B cell (primary cell): Measurements from ENCODE around the gene IQCC. TPM values are rescaled to one million over a fixed set of nuclear protein-coding genes. Genes with fewer than 3 reads are reported as not detected.

Experiments
- ATAC-seq: fragments of 200-7000 bp; cut with Tn5 transposase; one replicate; pipeline ENCODE4 v1.10.0; 2021; ENCODE audit warnings: low read depth, mild to moderate bottlenecking, moderate number of reproducible peaks, moderate library complexity
- CTCF ChIA-PET: fragments of 350-600 bp; sonication (Branson Sonifier 250); formaldehyde crosslinking; loops from one replicate; lab custom pipeline; 2021; ENCODE audit warnings: antibody characterized with exemption, inconsistent platforms; lab: Charles Lee
- POLR2A ChIA-PET: fragments of 350-600 bp; sonication (Branson Sonifier 250); formaldehyde crosslinking; loops from one replicate; lab custom pipeline; 2021; ENCODE audit warnings: antibody characterized with exemption; lab: Charles Lee
- DNase-seq: peaks from one replicate; pipeline ENCODE4 v3.0.0; 2013
- H2AFZ ChIP-seq: 2 replicates; pipeline ENCODE4 v1.6.1; 2012; ENCODE audit warnings: mild to moderate bottlenecking, low read depth, low read length; ENCODE audit not compliant: insufficient read depth, poor library complexity, severe bottlenecking
- H3K27ac ChIP-seq, 2 donors: 1 replicate in 1 of 2; 2 replicates in 1 of 2; pipeline ENCODE4 v1.5.1; 2012 to 2013; ENCODE audit warnings: low read length in 2 of 2, mild to moderate bottlenecking in 2 of 2, moderate library complexity in 1 of 2
- H3K27me3 ChIP-seq, 4 experiments: fragments of 200-600 bp in 1 of 4; sonication (generic) in 1 of 4; replicated peaks in 1 of 4; 1 replicate in 2 of 4; 2 replicates in 2 of 4; pipeline versions ENCODE4 v1.6.1 to v1.7.0; 2013 to 2016; ENCODE audit warnings: low read length in 3 of 4, mild to moderate bottlenecking in 2 of 4, mixed read lengths in 1 of 4, moderate library complexity in 1 of 4; ENCODE audit not compliant: insufficient read depth in 4 of 4, control insufficient read depth in 3 of 4; ENCODE audit errors: control extremely low read depth in 1 of 4
- H3K36me3 ChIP-seq, 2 experiments: replicated peaks in 1 of 2; 1 replicate in 1 of 2; 2 replicates in 1 of 2; pipeline versions ENCODE4 v1.6.1 to v1.7.1; 2013; ENCODE audit warnings: low read length in 1 of 2; ENCODE audit not compliant: insufficient read depth in 2 of 2, control insufficient read depth in 1 of 2; ENCODE audit errors: control extremely low read depth in 1 of 2, extremely low read depth in 1 of 2
- H3K4me1 ChIP-seq, 2 donors: fragments of 200-600 bp in 1 of 2; sonication (generic) in 1 of 2; 1 replicate in 1 of 2; 2 replicates in 1 of 2; pipeline versions ENCODE4 v1.5.1 to v1.6.1; 2013 to 2017; ENCODE audit warnings: low read length in 2 of 2; ENCODE audit not compliant: control insufficient read depth in 2 of 2, insufficient read depth in 2 of 2
- H3K4me2 ChIP-seq: replicated peaks from 2 replicates; pipeline ENCODE3; 2012; ENCODE audit warnings: mild to moderate bottlenecking, low read depth, low read length; ENCODE audit not compliant: poor library complexity, severe bottlenecking
- H3K4me3 ChIP-seq, 5 experiments: fragments of 200-600 bp in 1 of 5; sonication (generic) in 1 of 5; 1 replicate in 3 of 5; 2 replicates in 2 of 5; pipeline versions ENCODE4 v1.5.1 to v1.7.0; 2011 to 2016; ENCODE audit warnings: low read length in 4 of 5, mild to moderate bottlenecking in 4 of 5, low read depth in 2 of 5, control low read depth in 1 of 5, moderate library complexity in 1 of 5; ENCODE audit not compliant: insufficient read depth in 1 of 5; ENCODE audit errors: control extremely low read depth in 1 of 5, extremely low read depth in 1 of 5
- H3K79me2 ChIP-seq: fragments of 200-600 bp; sonication (generic); one replicate; pipeline ENCODE4 v1.6.0; 2016; ENCODE audit warnings: low read length; ENCODE audit not compliant: control insufficient read depth, insufficient read depth
- H3K9ac ChIP-seq: fragments of 200-600 bp; sonication (generic); 2 replicates; pipeline ENCODE4 v1.6.1; 2017; ENCODE audit warnings: mild to moderate bottlenecking, low read length, moderate library complexity
- H3K9me3 ChIP-seq, 3 donors: one replicate each; pipeline versions ENCODE4 v1.6.1 to v1.7.1; 2013; ENCODE audit warnings: low read length in 2 of 3; ENCODE audit not compliant: control insufficient read depth in 2 of 3, insufficient read depth in 1 of 3; ENCODE audit errors: control extremely low read depth in 1 of 3
- H4K20me1 ChIP-seq: 2 replicates; pipeline ENCODE4 v1.6.0; 2012; ENCODE audit warnings: mild to moderate bottlenecking, low read length; ENCODE audit not compliant: insufficient read depth, control insufficient read depth, poor library complexity, severe bottlenecking
- H3K27ac Mint-ChIP-seq: one replicate; pipeline ENCODE4 v1.8.0; 2021; ENCODE audit warnings: mixed read lengths
- H3K27me3 Mint-ChIP-seq: one replicate; pipeline ENCODE4 v1.8.0; 2021; ENCODE audit warnings: mixed read lengths
- H3K4me1 Mint-ChIP-seq: one replicate; pipeline ENCODE4 v1.8.0; 2021; ENCODE audit warnings: mixed read lengths
- H3K4me3 Mint-ChIP-seq: one replicate; pipeline ENCODE4 v1.8.0; 2021; ENCODE audit warnings: mixed read lengths
- H3K9me3 Mint-ChIP-seq: one replicate; pipeline ENCODE4 v1.8.0; 2022; ENCODE audit warnings: mixed read lengths; ENCODE audit not compliant: insufficient read depth
- EZH2 ChIP-seq: IDR thresholded peaks from 2 replicates; pipeline ENCODE4 v1.6.1; 2012; ENCODE audit warnings: borderline replicate concordance, low read depth, mild to moderate bottlenecking, moderate library complexity, low read length; ENCODE audit not compliant: insufficient read depth, poor library complexity, severe bottlenecking
- WGBS: methylation state at CpG from one replicate; pipeline ENCODE4 v1.1.5; 2013; ENCODE audit warnings: missing lambda C conversion rate; ENCODE audit not compliant: insufficient coverage; 5-methylcytosine and 5-hydroxymethylcytosine counted together
- intact Hi-C: fragments of 100-400 bp; cut with micrococcal nuclease; formaldehyde crosslinking; loops from one replicate; pipeline ENCODE4 v1.10.0; 2022
- polyA plus RNA-seq: library from polyadenylated mRNA; depleted of rRNA; stranded (reverse); fragments of >200 nt; gene quantifications from 2 replicates; pipeline ENCODE4 v1.2.3, GENCODE V29; 2012
- total RNA-seq, 2 donors: library from RNA; stranded (reverse); fragments of 120-200 nt in 1 of 2; gene quantifications; 1 replicate in 1 of 2; 2 replicates in 1 of 2; pipeline versions ENCODE4 v1.2.3 to v1.2.4, GENCODE V29; 2013 to 2022
- TF ChIP-seq, protein P1 (sequence below): fragments of 200-600 bp; IDR thresholded peaks from one replicate; pipeline ENCODE4 v1.8.0; 2022; ENCODE audit warnings: antibody characterized with exemption, mild to moderate bottlenecking

Gene IQCC
- total and polyA plus RNA-seq, 2 donors (not counting 1 experiment from before 2014, with no cell fraction given), result 2.0 to 2.1 TPM

GRCh38 chr1:32200226-32201010, 5.1 kb upstream of the IQCC start, which contains the start of gene CCDC28B:
TSS of gene CCDC28B (plus strand) at chr1:32200595. CDS start at chr1:32201936, 1,341 bp downstream.
- ChIA-PET CTCF (interaction anchor here (0.6 to 3.9 kb wide), 10 partner anchors 16 to 214 kb away, joined by 3 to 20 read pairs (median 5); partner anchors contain the start of gene MARCKSL1), POLR2A (interaction anchor here (0.6 to 1.7 kb wide), 13 partner anchors 10 to 193 kb away, joined by 3 to 11 read pairs (median 4); partner anchors contain the start of genes HDAC1, KPNA6, MARCKSL1 and TXLNA)
- Histone ChIP-seq H3K9me3 (no peaks in the 10 kb centered on the region), H4K20me1 (no peaks in the 10 kb centered on the region), H3K79me2 (no peaks in the 10 kb centered on the region), H3K27ac (peak within 1 kb of the TSS; percentile 78 to 88), H3K4me2 (peak within 1 kb of the TSS; percentile 91), H3K27me3 (no peaks in the 10 kb centered on the region), H2AFZ (peak within 1 kb of the TSS; percentile 90), H3K9ac (peak within 1 kb of the TSS; percentile 89), H3K4me3 (peak within 1 kb of the TSS; percentile 48 to 85 (median 79)), H3K36me3 (peaks cover 2 to 20% of the 10 kb centered on the region in 2 experiments), H3K4me1 (peaks cover 17 to 36% of the 10 kb centered on the region in 2 donors)
- Mint-ChIP-seq H3K27me3 (no peaks in the 10 kb centered on the region), H3K4me3 (peak within 1 kb of the TSS; percentile 88), H3K4me1 (peaks cover 33% of the 10 kb centered on the region), H3K27ac (peak within 1 kb of the TSS; percentile 86), H3K9me3 (no peaks in the 10 kb centered on the region)
- 1% methylated on average over 26 of the region's 34 CpGs for WGBS
- TF ChIP-seq EZH2, result no peak
- TF ChIP-seq, protein P1, sequence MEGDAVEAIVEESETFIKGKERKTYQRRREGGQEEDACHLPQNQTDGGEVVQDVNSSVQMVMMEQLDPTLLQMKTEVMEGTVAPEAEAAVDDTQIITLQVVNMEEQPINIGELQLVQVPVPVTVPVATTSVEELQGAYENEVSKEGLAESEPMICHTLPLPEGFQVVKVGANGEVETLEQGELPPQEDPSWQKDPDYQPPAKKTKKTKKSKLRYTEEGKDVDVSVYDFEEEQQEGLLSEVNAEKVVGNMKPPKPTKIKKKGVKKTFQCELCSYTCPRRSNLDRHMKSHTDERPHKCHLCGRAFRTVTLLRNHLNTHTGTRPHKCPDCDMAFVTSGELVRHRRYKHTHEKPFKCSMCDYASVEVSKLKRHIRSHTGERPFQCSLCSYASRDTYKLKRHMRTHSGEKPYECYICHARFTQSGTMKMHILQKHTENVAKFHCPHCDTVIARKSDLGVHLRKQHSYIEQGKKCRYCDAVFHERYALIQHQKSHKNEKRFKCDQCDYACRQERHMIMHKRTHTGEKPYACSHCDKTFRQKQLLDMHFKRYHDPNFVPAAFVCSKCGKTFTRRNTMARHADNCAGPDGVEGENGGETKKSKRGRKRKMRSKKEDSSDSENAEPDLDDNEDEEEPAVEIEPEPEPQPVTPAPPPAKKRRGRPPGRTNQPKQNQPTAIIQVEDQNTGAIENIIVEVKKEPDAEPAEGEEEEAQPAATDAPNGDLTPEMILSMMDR, result no peak
- intact Hi-C loops, result loop anchor here (1.0 to 10.0 kb wide), 5 partner anchors 21 to 194 kb away; partner anchors contain the start of genes BSDC1, EIF3I, MARCKSL1 and TMEM234
- DNase-seq (peak; percentile 77), ATAC-seq (peak; percentile 58)
